ENCODE measurements around the gene AR.

GRCh38 chrX:67524428-67524827, 19.4 kb upstream of the AR start:
- TF ChIP-seq EZH2 (IDR thresholded peaks at IDR 0.05; ENCODE audit: borderline replicate concordance, low read depth, low read length, severe bottlenecking) (no peak), CTCF (IDR thresholded peaks at IDR 0.05; ENCODE audit: extremely low read depth in 1 of 2, insufficient read depth in 1 of 2, low read depth in 1 of 2, low read length in 2 of 2) (no peak), POLR2A (IDR thresholded peaks at IDR 0.05; ENCODE audit: low read depth, low read length) (no peak), POLR2AphosphoS5 (IDR thresholded peaks at IDR 0.05; ENCODE audit: insufficient read depth, low read depth, low read length) (no peak), MYC (IDR thresholded peaks at IDR 0.05; ENCODE audit: low read depth, low read length) (no peak)
